GM12878 (cell line): ENCODE measurements around the gene LETM1. TPM values are rescaled to one million over a fixed set of nuclear protein-coding genes. Genes with fewer than 3 reads are reported as not detected.

Experiments used
- ATAC-seq: fragments of 200-7000 bp; cut with Tn5 transposase; 3 replicates; pipeline ENCODE4 v1.9.1; 2020; ENCODE audit warnings: mild to moderate bottlenecking, moderate library complexity
- BruUV-seq: library from RNA; stranded (reverse); fragments of 400-500 nt; replicated peaks from 2 replicates; lab custom pipeline; 2021; lab: Mats Ljungman, UMichigan
- CTCF ChIA-PET: fragments of 300-600 bp; sonication (Branson Sonifier 250); formaldehyde crosslinking; extraction: SDS; loops from one replicate; lab custom pipeline; 2021; ENCODE audit warnings: inconsistent platforms; lab: Yijun Ruan, JAX
- POLR2A ChIA-PET: fragments of 350-600 bp; formaldehyde crosslinking; extraction: SDS; loops from one replicate; lab custom pipeline; 2021; ENCODE audit warnings: inconsistent platforms; lab: Charles Lee
- RAD21 ChIA-PET: fragments of 300-600 bp; sonication (Branson Sonifier 250); formaldehyde crosslinking; loops from one replicate; lab custom pipeline; 2023; ENCODE audit warnings: antibody characterized with exemption; ENCODE audit not compliant: unreplicated experiment; lab: Charles Lee
- SMC1A ChIA-PET: fragments of 300-600 bp; sonication (Branson Sonifier 250); formaldehyde crosslinking; loops from one replicate; lab custom pipeline; 2023; ENCODE audit not compliant: unreplicated experiment, uncharacterized antibody; lab: Charles Lee
- DNase-seq: peaks from one replicate; pipeline ENCODE4 v3.0.0-alpha.2; 2011; ENCODE audit warnings: low read depth, low spot score
- FAIRE-seq: peaks from 3 replicates; lab custom pipeline; 2011; peaks lifted over from hg19 to GRCh38; lab: Jason Lieb, UNC
- H2AFZ ChIP-seq: 2 replicates; pipeline ENCODE4 v1.6.0; 2011; ENCODE audit warnings: low read depth, low read length, control low read depth; ENCODE audit not compliant: control insufficient read depth
- H3K27ac ChIP-seq: 2 replicates; pipeline ENCODE4 v1.5.1; 2011; ENCODE audit warnings: control low read depth; ENCODE audit not compliant: control insufficient read depth, insufficient read depth
- H3K27me3 ChIP-seq, 2 experiments: replicated peaks in 1 of 2; 2 replicates each; pipeline versions ENCODE4 v1.6.0 to v1.6.1; 2011; ENCODE audit warnings: low read length in 1 of 2; ENCODE audit not compliant: control insufficient read depth in 2 of 2, insufficient read depth in 2 of 2
- H3K36me3 ChIP-seq, 2 experiments: 2 replicates each; pipeline ENCODE4 v1.5.1; 2011; ENCODE audit warnings: low read length in 1 of 2; ENCODE audit not compliant: control insufficient read depth in 2 of 2, insufficient read depth in 2 of 2
- H3K4me1 ChIP-seq: 2 replicates; pipeline ENCODE4 v1.6.1; 2011; ENCODE audit warnings: mild to moderate bottlenecking, low read length, moderate library complexity, mixed read lengths; ENCODE audit not compliant: control insufficient read depth, insufficient read depth
- H3K4me2 ChIP-seq: 2 replicates; pipeline ENCODE4 v1.6.0; 2011; ENCODE audit warnings: control low read depth; ENCODE audit not compliant: control insufficient read depth, insufficient read depth
- H3K4me3 ChIP-seq: fragments of 200-600 bp; sonication (generic); 2 replicates; pipeline ENCODE4 v1.5.1; 2016
- H3K79me2 ChIP-seq: 2 replicates; pipeline ENCODE4 v1.6.0; 2011; ENCODE audit warnings: low read length; ENCODE audit not compliant: control insufficient read depth, insufficient read depth
- H3K9ac ChIP-seq: 2 replicates; pipeline ENCODE4 v1.8.0; 2011; ENCODE audit warnings: low read length, control low read depth, mixed read lengths; ENCODE audit not compliant: control insufficient read depth, insufficient read depth
- H3K9me3 ChIP-seq: replicated peaks from 3 replicates; pipeline ENCODE4 v1.5.1; 2011; ENCODE audit warnings: mild to moderate bottlenecking, low read length; ENCODE audit not compliant: control insufficient read depth, insufficient read depth
- H4K20me1 ChIP-seq: 2 replicates; pipeline ENCODE4 v1.6.0; 2011; ENCODE audit not compliant: control insufficient read depth, insufficient read depth
- ASH2L ChIP-seq: fragments of 300-600, 200-600 bp; sonication (generic); IDR thresholded peaks from 2 replicates; pipeline ENCODE4 v1.6.1; 2017; ENCODE audit warnings: low read depth, mild to moderate bottlenecking, borderline replicate concordance
- CBX3 ChIP-seq: fragments of 200-600 bp; sonication (generic); IDR thresholded peaks from 2 replicates; pipeline ENCODE4 v1.6.1; 2016; ENCODE audit warnings: low read depth, borderline replicate concordance
- CHD1 ChIP-seq: IDR thresholded peaks from 2 replicates; pipeline ENCODE4 v1.6.1; 2012; ENCODE audit warnings: low read depth, low read length, improper control_type of control experiment
- CHD4 ChIP-seq: fragments of 200-600 bp; sonication (generic); IDR thresholded peaks from 2 replicates; pipeline ENCODE4 v1.6.1; 2016; ENCODE audit warnings: mild to moderate bottlenecking
- FOS ChIP-seq: IDR thresholded peaks from 3 replicates; pipeline ENCODE4 v1.6.1; 2011; ENCODE audit warnings: borderline replicate concordance; ENCODE audit not compliant: insufficient read length; ENCODE audit errors: extremely low read depth
- NFIC ChIP-seq: IDR thresholded peaks from 2 replicates; pipeline ENCODE4 v1.6.1; 2012; ENCODE audit warnings: low read depth, mild to moderate bottlenecking, inconsistent platforms, low read length, moderate library complexity
- POLR2A ChIP-seq: IDR thresholded peaks from 2 replicates; pipeline ENCODE4 v1.6.1; 2011; ENCODE audit warnings: low read depth, mild to moderate bottlenecking, low read length
- POLR2AphosphoS5 ChIP-seq: IDR thresholded peaks from 2 replicates; pipeline ENCODE4 v1.6.1; 2011; ENCODE audit warnings: mild to moderate bottlenecking, low read length, inconsistent platforms
- RAD51 ChIP-seq: fragments of 450-650 bp; IDR thresholded peaks from 2 replicates; pipeline ENCODE4 v1.6.1; 2016; ENCODE audit warnings: moderate library complexity, mild to moderate bottlenecking, inconsistent platforms
- RELA ChIP-seq: fragments of 450-650 bp; IDR thresholded peaks from 2 replicates; pipeline ENCODE4 v1.8.0; 2014; ENCODE audit warnings: borderline replicate concordance; ENCODE audit not compliant: partially characterized antibody
- RELB ChIP-seq: fragments of 450-650 bp; IDR thresholded peaks from 2 replicates; pipeline ENCODE4 v1.6.1; 2017; ENCODE audit warnings: low read depth, mild to moderate bottlenecking, moderate library complexity
- WRNIP1 ChIP-seq: IDR thresholded peaks from 2 replicates; pipeline ENCODE4 v1.6.1; 2011; ENCODE audit warnings: low read depth, low read length, improper control_type of control experiment, borderline replicate concordance
- ZNF274 ChIP-seq: IDR thresholded peaks from one replicate; pipeline ENCODE4 v1.8.0; 2011; ENCODE audit not compliant: insufficient read length, insufficient read depth
- WGBS: methylation state at CpG from one replicate; pipeline ENCODE4 v1.1.6; 2016; ENCODE audit warnings: low lambda C conversion rate; ENCODE audit not compliant: insufficient replicate concordance, insufficient coverage; ENCODE audit errors: missing lambda C conversion rate; 5-methylcytosine and 5-hydroxymethylcytosine counted together
- in situ Hi-C: fragments of 300-500 bp; cut with MboI; formaldehyde crosslinking; loops from 9 replicates; pipeline ENCODE4 v1.14.3; 2018; ENCODE audit warnings: mixed read lengths
- intact Hi-C: fragments of 100-400 bp; cut with micrococcal nuclease; formaldehyde crosslinking; loops from one replicate; pipeline ENCODE4 v1.14.2; 2022; ENCODE audit not compliant: unreplicated experiment
- polyA plus RNA-seq, 11 experiments: library from polyadenylated mRNA; depleted of rRNA in 4 of 11; unstranded in 6 of 11; stranded (reverse) in 5 of 11; fragments of >200 nt; fragmentation: Nextera tagmentation in 4 of 11; fragmentation: Illumina TruSeq in 1 of 11; extraction: Ambion mirVana in 4 of 11; extraction: Trizol in 1 of 11; gene quantifications; 1 replicate in 1 of 11; 2 replicates in 10 of 11; pipeline versions ENCODE4 v1.2.1 to v1.2.3, GENCODE V29; 2011 to 2016; ENCODE audit warnings: inconsistent platforms in 2 of 11, missing spikeins in 2 of 11, low read depth in 1 of 11
- total RNA-seq, 4 experiments: library from RNA; depleted of rRNA in 3 of 4; stranded (reverse); fragments of >200 nt in 3 of 4; fragmentation: Illumina TruSeq in 1 of 4; extraction: Trizol in 1 of 4; gene quantifications; 2 replicates each; pipeline versions ENCODE4 v1.2.1 to v1.2.3, GENCODE V29; 2013 to 2021

The LETM1 gene
- total and polyA plus RNA-seq, 10 of the 15 experiments (the other 5 are each of a cell fraction or from before 2014, with no cell fraction given) = 2.6 to 65.2 (median 30.2) TPM

- Histone ChIP-seq H2AFZ (no peak overlapping the region), H3K79me2 (no peaks in the 10 kb centered on the region), H3K4me2 (no peak overlapping the region), H3K27ac (no peak overlapping the region), H4K20me1 (no peaks in the 10 kb centered on the region), H3K9ac (no peak overlapping the region), H3K4me1 (no peaks in the 10 kb centered on the region), H3K27me3 (peaks cover 8 to 12% of the 10 kb centered on the region in 2 experiments), H3K9me3 (no peaks in the 10 kb centered on the region), H3K36me3 (no peaks in the 10 kb centered on the region), H3K4me3 (no peak overlapping the region)
- DNase-seq (no peak), FAIRE-seq (no peak), ATAC-seq (no peak)
- intact Hi-C loops (no loop called here), in situ Hi-C loops (no loop called here)
- TF ChIP-seq ZNF274 (no peak), POLR2AphosphoS5 (no peak), ASH2L (no peak), CBX3 (no peak), POLR2A (no peak)
- CTCF ChIA-PET = no interaction called here
- no TSS peak for BruUV-seq
- POLR2A ChIA-PET = no interaction called here
- RAD21 ChIA-PET = no interaction called here
- SMC1A ChIA-PET = no interaction called here
- WGBS = 45% methylated on average over 15 of the region's 16 CpGs
Measured at GRCh38 chr4:1797298-1797860, 58.6 kb downstream of the LETM1 start.

DNA sequence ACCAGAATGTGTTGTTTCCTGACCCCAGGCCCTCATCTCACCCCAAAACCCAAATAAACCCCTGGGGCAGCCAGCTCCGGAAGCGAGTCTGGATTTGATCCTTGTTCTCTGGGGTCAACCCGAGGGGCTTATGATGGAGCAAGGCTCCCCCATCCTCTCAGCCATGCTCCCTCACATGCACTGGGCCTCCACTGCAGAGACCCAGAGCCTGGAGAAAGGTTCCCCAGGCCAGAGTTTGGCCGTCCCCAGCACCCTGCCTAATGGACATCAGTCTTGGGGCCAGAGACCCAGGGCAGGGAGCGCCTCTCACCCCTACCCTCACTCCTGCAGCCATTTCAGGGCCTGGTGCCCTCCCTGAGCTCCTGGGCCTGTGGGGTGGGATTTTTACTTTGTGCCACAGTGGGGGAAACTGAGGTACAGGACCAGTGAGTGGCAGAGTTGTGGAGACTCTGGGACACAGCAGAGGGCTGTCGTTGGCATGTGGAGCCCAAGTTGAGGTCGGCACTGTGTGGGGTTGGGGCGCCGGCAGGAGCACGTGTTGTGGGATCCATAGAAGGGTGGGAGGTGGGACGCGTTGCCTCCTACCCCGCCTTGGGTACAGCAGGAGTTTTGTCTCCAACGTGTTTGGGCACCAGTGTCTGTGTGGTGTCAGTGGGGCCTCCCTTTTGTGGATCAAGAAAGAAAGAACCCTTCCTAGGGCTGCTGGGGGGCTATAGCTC lies 59.3 kb downstream of the LETM1 start:
- no peak overlapping the region for H2AFZ ChIP-seq
- RAD21 ChIA-PET = no interaction called here
- no peak for ATAC-seq
- DNase-seq = no peak
- H3K9me3 ChIP-seq = no peaks in the 10 kb centered on the region
- FAIRE-seq = no peak
- no peak overlapping the region for H3K4me3 ChIP-seq
- intact Hi-C loops (no loop called here), in situ Hi-C loops (no loop called here)
- H3K4me2 ChIP-seq = no peak overlapping the region
- H3K27me3 ChIP-seq = peaks cover 8 to 12% of the 10 kb centered on the region in 2 experiments
- H3K9ac ChIP-seq = no peak overlapping the region
- H3K27ac ChIP-seq = no peak overlapping the region
- CTCF ChIA-PET = interaction anchor here (0.9 kb wide), 1 partner anchor 49 kb away, joined by 5 read pairs; no protein-coding TSS in a partner anchor
- H4K20me1 ChIP-seq = no peaks in the 10 kb centered on the region
- no TSS peak for BruUV-seq
- 36% methylated on average over 14 of the region's 14 CpGs for WGBS
- H3K36me3 ChIP-seq = no peaks in the 10 kb centered on the region
- SMC1A ChIA-PET = no interaction called here
- H3K79me2 ChIP-seq = no peaks in the 10 kb centered on the region
- H3K4me1 ChIP-seq = no peaks in the 10 kb centered on the region
- POLR2A ChIA-PET = no interaction called here
- no peak for TF ChIP-seq RELA
- no peak for TF ChIP-seq CHD4
- TF ChIP-seq FOS = no peak
- no peak for TF ChIP-seq WRNIP1
- TF ChIP-seq RAD51 = no peak
- no peak for TF ChIP-seq NFIC
- TF ChIP-seq RELB = no peak
- no peak for TF ChIP-seq CHD1
